ENCODE measurements around the gene RNF114.
"Not testable (repeated sequence)": the region's sequence is repeated elsewhere in the genome, so short reads cannot be mapped to it uniquely, and the experiment has no call there.

Gene RNF114

DNA sequence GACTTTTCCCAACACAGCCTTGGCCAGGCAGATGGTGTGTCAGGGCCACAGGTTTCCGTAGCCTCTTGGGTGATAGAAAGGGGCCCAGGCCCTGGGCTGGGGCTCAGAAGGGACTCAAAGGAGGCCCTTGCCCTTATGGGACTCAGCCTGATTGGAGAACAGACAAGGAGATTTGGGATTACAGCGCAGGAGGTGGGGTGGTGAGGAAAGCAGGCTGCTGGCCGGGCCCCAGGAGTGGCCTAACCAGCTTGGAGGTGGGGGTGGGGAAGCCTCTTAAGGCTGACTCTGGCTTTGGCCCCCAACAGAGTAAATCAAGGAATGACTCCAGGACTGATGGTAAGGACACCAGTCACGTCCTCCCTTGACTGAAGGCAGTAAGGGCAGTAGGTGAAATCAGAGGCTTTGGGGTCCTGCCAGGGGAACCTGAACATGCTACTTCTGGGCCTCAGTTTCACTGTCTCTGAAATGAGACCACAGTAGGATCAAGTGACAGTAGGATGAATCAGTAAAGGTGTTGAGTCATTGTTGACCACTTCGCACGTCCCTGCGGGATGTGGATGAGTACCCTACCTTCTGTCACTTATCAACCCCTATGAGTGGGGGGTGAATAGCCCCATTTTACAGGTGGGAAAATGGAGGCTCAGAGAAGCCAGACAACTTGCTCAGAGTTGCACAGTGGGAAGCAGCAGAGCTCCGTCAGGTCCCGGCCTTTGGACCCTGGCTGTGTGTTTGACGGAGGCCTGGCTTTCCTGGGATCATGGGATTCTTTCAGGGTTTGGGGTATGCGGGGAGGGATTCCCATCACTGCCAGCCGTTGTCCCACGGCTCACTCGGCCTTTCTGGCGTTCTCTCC, 51.0 kb downstream of the RNF114 start:
- DNase-seq = no peak

- DNase-seq = no peak
These were observed 51.9 kb downstream of the RNF114 start for GRCh38 chr20:49987868-49988690.

DNA sequence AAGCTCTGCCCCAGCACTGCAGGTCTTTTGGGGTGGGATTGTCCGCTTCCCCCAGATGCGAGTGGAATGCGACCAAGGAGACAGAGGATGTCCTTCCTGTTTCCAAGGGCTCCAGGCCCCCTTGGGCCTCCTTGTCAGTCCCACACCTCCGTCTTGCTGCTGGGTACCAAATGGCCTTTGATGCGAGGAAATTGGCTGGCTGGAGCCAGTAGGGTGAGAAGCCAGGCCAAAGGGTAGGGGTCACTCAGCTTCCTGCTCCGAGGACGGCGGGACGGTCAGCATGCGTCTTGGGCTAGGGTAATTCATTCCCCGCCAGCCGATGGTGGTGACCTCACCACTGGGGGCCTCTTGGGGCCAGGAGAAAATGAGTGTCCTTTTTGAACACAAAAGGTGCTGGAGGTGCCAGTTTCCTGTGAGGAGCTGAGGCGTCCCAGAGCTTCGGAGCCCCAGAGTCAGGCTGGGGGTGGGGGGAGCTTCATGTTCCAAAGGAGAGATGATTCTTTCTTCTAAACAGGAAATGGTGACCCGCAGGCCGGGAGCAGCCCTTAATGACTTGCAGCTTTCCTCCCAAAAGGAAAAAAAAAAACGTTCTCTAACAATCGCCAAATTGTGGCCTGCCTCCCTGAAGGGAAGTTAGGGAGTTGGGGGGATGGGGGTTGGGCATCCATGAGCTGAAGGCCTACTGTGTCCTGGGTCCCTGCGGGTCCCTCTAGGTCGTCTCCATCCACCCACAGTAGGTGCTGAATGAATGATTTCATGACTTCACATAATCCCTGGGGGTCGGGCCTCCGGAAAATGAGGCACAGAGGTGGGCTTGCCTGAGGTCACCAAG, 53.3 kb downstream of the RNF114 start:
- no peak for DNase-seq

GRCh38 chr20:49990271-49990720, 54.1 kb downstream of the RNF114 start:
- DNase-seq = no peak

DNA sequence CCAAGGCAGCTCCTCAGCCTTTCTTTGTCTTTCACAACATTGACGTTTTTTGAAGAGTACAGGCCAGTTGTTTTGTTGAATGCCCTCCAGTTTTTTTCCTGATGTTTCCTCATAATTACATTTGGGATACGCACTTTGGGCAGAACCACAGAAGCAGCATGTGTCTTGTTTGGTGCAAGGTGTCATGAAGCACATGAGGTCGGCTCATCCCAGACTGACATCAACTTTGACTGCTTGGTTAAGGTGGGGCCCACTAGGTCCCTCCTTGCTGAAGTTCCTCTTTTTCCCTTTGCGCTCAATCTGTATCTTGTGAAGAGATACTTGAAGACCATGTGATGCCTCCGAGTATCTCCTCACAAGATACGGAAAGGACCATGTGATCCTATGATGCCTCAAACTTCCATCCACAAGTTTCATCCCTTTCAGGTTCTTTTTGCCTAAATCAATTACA, 57.1 kb downstream of the RNF114 start:
- DNase-seq = no peak

DNA sequence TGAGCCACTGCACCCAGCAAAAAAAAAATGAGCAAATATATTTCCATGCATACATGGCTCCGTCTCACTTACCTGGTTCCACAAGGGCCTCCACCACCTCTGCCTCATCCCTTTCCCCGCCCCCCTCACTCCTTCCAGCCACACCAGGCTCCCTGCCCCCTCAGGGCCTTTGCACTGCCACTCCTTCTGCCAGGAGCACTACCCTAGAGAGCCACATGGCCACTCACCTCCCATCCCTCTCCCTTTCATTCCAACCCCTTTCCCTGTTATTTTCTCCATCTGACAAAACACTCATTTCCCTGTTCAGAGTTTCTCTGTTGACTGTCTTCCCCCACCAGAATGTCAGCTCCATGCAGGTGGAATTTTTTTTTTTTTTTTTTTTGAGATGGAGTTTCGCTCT, 59.4 kb downstream of the RNF114 start:
- DNase-seq = no peak

GRCh38 chr20:49998478-49999188, 62.4 kb downstream of the RNF114 start:
- not testable (repeated sequence) for DNase-seq

DNA sequence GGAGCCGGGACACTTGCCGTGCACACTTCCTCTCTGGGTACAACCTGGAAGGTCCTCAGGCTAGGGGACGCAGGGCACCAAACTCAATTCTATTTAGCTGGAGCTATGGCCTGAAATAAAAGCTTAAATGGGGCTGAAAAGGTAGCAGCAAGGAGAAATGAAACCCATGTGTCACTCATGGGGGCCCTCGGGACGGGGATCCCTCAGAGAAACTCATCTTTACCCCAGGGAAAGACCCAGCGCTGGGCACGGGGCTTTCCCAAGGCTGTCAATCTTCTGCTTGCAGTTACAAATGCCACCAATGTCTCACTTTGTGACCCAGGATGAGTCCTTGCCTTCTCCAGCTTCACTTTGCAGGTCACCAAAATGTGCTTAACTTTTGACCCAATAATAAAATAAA, 63.1 kb downstream of the RNF114 start:
- no peak for DNase-seq

- not testable (repeated sequence) for DNase-seq
These were observed 64.5 kb downstream of the RNF114 start for GRCh38 chr20:50000548-50001222.

- DNase-seq = no peak
These were observed 65.7 kb downstream of the RNF114 start for GRCh38 chr20:50001784-50002311.

GRCh38 chr20:50003253-50003656, 67.1 kb downstream of the RNF114 start:
- DNase-seq = no peak
